ENCODE data around the gene NOTCH1.

NOTCH1 gene

GRCh38 chr9:136517012-136517743, 28.7 kb downstream of the NOTCH1 start:
- TF ChIP-seq POLR2AphosphoS5 (IDR thresholded peaks at IDR 0.05; ENCODE audit: borderline replicate concordance, low read depth, low read length): no peak
- Histone ChIP-seq H3K9ac (ENCODE audit: insufficient read length) (no peak overlapping the region), H3K27ac (no peak overlapping the region), H3K36me3 (ENCODE audit: insufficient read depth, low read length) (peaks cover 23% of the 10 kb centered on the region), H3K4me3 (no peak overlapping the region), H3K9me3 (ENCODE audit: low read depth, low read length) (no peaks in the 10 kb centered on the region)
- DNase-seq (ENCODE audit: low read depth, low spot score): no peak

GRCh38 chr9:136516191-136516654, 29.6 kb downstream of the NOTCH1 start:
- no peak for DNase-seq (ENCODE audit: low read depth, low spot score)
- Histone ChIP-seq H3K9me3 (ENCODE audit: low read depth, low read length) (no peaks in the 10 kb centered on the region), H3K27ac (no peak overlapping the region), H3K4me3 (no peak overlapping the region), H3K36me3 (ENCODE audit: insufficient read depth, low read length) (peaks cover 26% of the 10 kb centered on the region), H3K9ac (ENCODE audit: insufficient read length) (no peak overlapping the region)
- TF ChIP-seq POLR2AphosphoS5 (IDR thresholded peaks at IDR 0.05; ENCODE audit: borderline replicate concordance, low read depth, low read length): no peak
- no peak for TF ChIP-seq FOXP2 (optimal IDR thresholded peaks at IDR 0.05; ENCODE audit: control extremely low read depth, extremely low read length, insufficient read depth)
- TF ChIP-seq EZH2 (IDR thresholded peaks at IDR 0.05): no peak

- H3K9me3 ChIP-seq (ENCODE audit: low read depth, low read length): no peaks in the 10 kb centered on the region
- no peak for DNase-seq (ENCODE audit: low read depth, low spot score)
- no peak overlapping the region for H3K4me3 ChIP-seq
- TF ChIP-seq POLR2AphosphoS5 (IDR thresholded peaks at IDR 0.05; ENCODE audit: borderline replicate concordance, low read depth, low read length): no peak
- TF ChIP-seq FOXP2 (optimal IDR thresholded peaks at IDR 0.05; ENCODE audit: control extremely low read depth, extremely low read length, insufficient read depth): no peak
- TF ChIP-seq EZH2 (IDR thresholded peaks at IDR 0.05): no peak
- no peak overlapping the region for H3K9ac ChIP-seq (ENCODE audit: insufficient read length)
- no peak overlapping the region for H3K27ac ChIP-seq
- H3K36me3 ChIP-seq (ENCODE audit: insufficient read depth, low read length): peaks cover 26% of the 10 kb centered on the region
These were observed 30.6 kb downstream of the NOTCH1 start for GRCh38 chr9:136515276-136515675.

GRCh38 chr9:136514022-136514714, 31.7 kb downstream of the NOTCH1 start:
- DNase-seq (ENCODE audit: low read depth, low spot score): no peak
- Histone ChIP-seq H3K4me3 (no peak overlapping the region), H3K9me3 (ENCODE audit: low read depth, low read length) (no peaks in the 10 kb centered on the region), H3K27ac (no peak overlapping the region), H3K36me3 (ENCODE audit: insufficient read depth, low read length) (peaks cover 31% of the 10 kb centered on the region), H3K9ac (ENCODE audit: insufficient read length) (no peak overlapping the region)
- TF ChIP-seq POLR2AphosphoS5 (IDR thresholded peaks at IDR 0.05; ENCODE audit: borderline replicate concordance, low read depth, low read length): no peak
- TF ChIP-seq EZH2 (IDR thresholded peaks at IDR 0.05): no peak
- TF ChIP-seq FOXP2 (optimal IDR thresholded peaks at IDR 0.05; ENCODE audit: control extremely low read depth, extremely low read length, insufficient read depth): no peak

- Histone ChIP-seq H3K4me3 (no peak overlapping the region), H3K9me3 (ENCODE audit: low read depth, low read length) (no peaks in the 10 kb centered on the region), H3K9ac (ENCODE audit: insufficient read length) (no peak overlapping the region), H3K27ac (no peak overlapping the region), H3K36me3 (ENCODE audit: insufficient read depth, low read length) (peaks cover 25% of the 10 kb centered on the region)
- DNase-seq (ENCODE audit: low read depth, low spot score): no peak
- TF ChIP-seq POLR2AphosphoS5 (IDR thresholded peaks at IDR 0.05; ENCODE audit: borderline replicate concordance, low read depth, low read length) (no peak), FOXP2 (optimal IDR thresholded peaks at IDR 0.05; ENCODE audit: control extremely low read depth, extremely low read length, insufficient read depth) (no peak), EZH2 (IDR thresholded peaks at IDR 0.05) (no peak)
These were observed 32.7 kb downstream of the NOTCH1 start for GRCh38 chr9:136513191-136513590.

GRCh38 chr9:136512651-136513071, 33.2 kb downstream of the NOTCH1 start:
- no peak for DNase-seq (ENCODE audit: low read depth, low spot score)
- Histone ChIP-seq H3K9ac (ENCODE audit: insufficient read length) (no peak overlapping the region), H3K27ac (no peak overlapping the region), H3K9me3 (ENCODE audit: low read depth, low read length) (no peaks in the 10 kb centered on the region), H3K4me3 (no peak overlapping the region), H3K36me3 (ENCODE audit: insufficient read depth, low read length) (peaks cover 30% of the 10 kb centered on the region)
- TF ChIP-seq FOXP2 (optimal IDR thresholded peaks at IDR 0.05; ENCODE audit: control extremely low read depth, extremely low read length, insufficient read depth) (no peak), POLR2AphosphoS5 (IDR thresholded peaks at IDR 0.05; ENCODE audit: borderline replicate concordance, low read depth, low read length) (no peak), EZH2 (IDR thresholded peaks at IDR 0.05) (no peak)

- no peaks in the 10 kb centered on the region for H3K9me3 ChIP-seq (ENCODE audit: low read depth, low read length)
- H3K4me3 ChIP-seq: no peak overlapping the region
- no peak overlapping the region for H3K27ac ChIP-seq
- no peak for TF ChIP-seq FOXP2 (optimal IDR thresholded peaks at IDR 0.05; ENCODE audit: control extremely low read depth, extremely low read length, insufficient read depth)
- TF ChIP-seq EZH2 (IDR thresholded peaks at IDR 0.05): no peak
- no peak for TF ChIP-seq POLR2AphosphoS5 (IDR thresholded peaks at IDR 0.05; ENCODE audit: borderline replicate concordance, low read depth, low read length)
- H3K36me3 ChIP-seq (ENCODE audit: insufficient read depth, low read length): peaks cover 36% of the 10 kb centered on the region
- no peak for DNase-seq (ENCODE audit: low read depth, low spot score)
- no peak overlapping the region for H3K9ac ChIP-seq (ENCODE audit: insufficient read length)
These were observed 33.9 kb downstream of the NOTCH1 start for GRCh38 chr9:136511670-136512592.

GRCh38 chr9:136511144-136511669, 34.6 kb downstream of the NOTCH1 start:
- no peak overlapping the region for H3K9ac ChIP-seq (ENCODE audit: insufficient read length)
- no peak for DNase-seq (ENCODE audit: low read depth, low spot score)
- no peaks in the 10 kb centered on the region for H3K9me3 ChIP-seq (ENCODE audit: low read depth, low read length)
- peaks cover 43% of the 10 kb centered on the region for H3K36me3 ChIP-seq (ENCODE audit: insufficient read depth, low read length)
- no peak overlapping the region for H3K4me3 ChIP-seq
- no peak for TF ChIP-seq FOXP2 (optimal IDR thresholded peaks at IDR 0.05; ENCODE audit: control extremely low read depth, extremely low read length, insufficient read depth)
- TF ChIP-seq POLR2AphosphoS5 (IDR thresholded peaks at IDR 0.05; ENCODE audit: borderline replicate concordance, low read depth, low read length): no peak
- no peak for TF ChIP-seq EZH2 (IDR thresholded peaks at IDR 0.05)
- H3K27ac ChIP-seq: no peak overlapping the region

All from SK-N-MC (cell line).